ENCODE data around the gene MGLL. TPM values are rescaled to one million over a fixed set of nuclear protein-coding genes. Genes with fewer than 3 reads are reported as not detected.

Gene MGLL
- total RNA-seq, 3 donors from 2014 or later, result 212 to 515 (median 221) TPM

- TF ChIP-seq CTCF (IDR thresholded peaks at IDR 0.05), result no peak
- intact Hi-C loops (cut with DNase I, micrococcal nuclease), result no loop called here
Measured at GRCh38 chr3:127715532-127715931, 106.8 kb downstream of the MGLL start.

DNA sequence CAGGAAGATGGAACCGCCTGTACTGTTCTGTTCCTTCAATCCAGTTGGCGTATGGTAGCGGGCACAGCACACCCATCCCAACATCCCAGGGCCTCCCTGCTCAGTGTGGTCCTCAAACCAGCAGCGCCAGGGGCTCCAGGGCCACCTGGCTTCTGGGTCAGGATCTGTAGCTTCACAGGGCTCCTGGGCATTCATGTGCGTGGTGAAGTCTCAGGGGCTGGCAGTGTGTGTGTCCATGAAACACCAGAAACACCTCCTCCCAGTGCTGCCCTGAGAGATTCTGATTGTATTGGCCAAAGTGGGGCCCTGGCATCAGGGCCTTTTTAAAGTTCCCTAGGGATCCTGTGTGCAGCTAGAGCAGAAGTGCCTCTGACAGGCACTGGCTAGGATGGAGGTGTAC, 107.4 kb downstream of the MGLL start:
- no peak for ATAC-seq
- DNase-seq, result no peak
- no peaks in the 10 kb centered on the region for H3K4me1 ChIP-seq (ENCODE audit: low read depth)
- intact Hi-C loops (cut with DNase I, micrococcal nuclease), result no loop called here
- H3K36me3 ChIP-seq (ENCODE audit: low read depth), result no peaks in the 10 kb centered on the region
- no peak for TF ChIP-seq CTCF (IDR thresholded peaks at IDR 0.05)
- H3K9me3 ChIP-seq, result no peaks in the 10 kb centered on the region
- H3K4me3 ChIP-seq, result no peak overlapping the region

More at GRCh38 chr3:127715532-127715931, 106.8 kb downstream of the MGLL start:
- no peaks in the 10 kb centered on the region for H3K36me3 ChIP-seq (ENCODE audit: low read depth)
- H3K4me1 ChIP-seq (ENCODE audit: low read depth), result no peaks in the 10 kb centered on the region
- DNase-seq (no peak), ATAC-seq (no peak)
- no peaks in the 10 kb centered on the region for H3K9me3 ChIP-seq
- no peak overlapping the region for H3K4me3 ChIP-seq

DNA sequence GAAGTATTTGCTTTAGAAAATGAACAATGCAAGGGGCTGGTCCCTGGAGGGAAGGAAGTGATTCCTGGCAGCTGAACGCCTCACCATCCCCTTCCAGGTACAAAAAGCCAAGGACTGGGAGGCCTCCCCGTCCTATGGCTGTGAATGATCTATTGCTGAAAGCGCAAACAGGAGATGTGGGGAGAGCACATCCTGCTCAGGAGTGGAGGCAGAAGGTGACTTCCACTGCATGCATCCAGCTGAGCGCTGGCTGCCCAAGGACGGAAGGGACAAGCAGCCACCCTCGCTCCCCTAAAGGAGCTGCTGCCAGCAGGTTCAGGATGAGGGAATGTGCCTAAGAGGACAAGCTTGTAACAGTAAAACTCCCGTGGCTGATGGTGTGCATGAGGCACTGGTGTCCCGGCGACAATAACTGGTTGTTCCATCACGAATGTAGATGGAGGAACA, 108.2 kb downstream of the MGLL start:
- Histone ChIP-seq H3K4me1 (ENCODE audit: low read depth) (no peaks in the 10 kb centered on the region), H3K9me3 (no peaks in the 10 kb centered on the region), H3K4me3 (no peak overlapping the region), H3K36me3 (ENCODE audit: low read depth) (no peaks in the 10 kb centered on the region)
- no peak for ATAC-seq
- intact Hi-C loops (cut with DNase I, micrococcal nuclease), result no loop called here
- TF ChIP-seq CTCF (IDR thresholded peaks at IDR 0.05), result no peak
- no peak for DNase-seq

DNA sequence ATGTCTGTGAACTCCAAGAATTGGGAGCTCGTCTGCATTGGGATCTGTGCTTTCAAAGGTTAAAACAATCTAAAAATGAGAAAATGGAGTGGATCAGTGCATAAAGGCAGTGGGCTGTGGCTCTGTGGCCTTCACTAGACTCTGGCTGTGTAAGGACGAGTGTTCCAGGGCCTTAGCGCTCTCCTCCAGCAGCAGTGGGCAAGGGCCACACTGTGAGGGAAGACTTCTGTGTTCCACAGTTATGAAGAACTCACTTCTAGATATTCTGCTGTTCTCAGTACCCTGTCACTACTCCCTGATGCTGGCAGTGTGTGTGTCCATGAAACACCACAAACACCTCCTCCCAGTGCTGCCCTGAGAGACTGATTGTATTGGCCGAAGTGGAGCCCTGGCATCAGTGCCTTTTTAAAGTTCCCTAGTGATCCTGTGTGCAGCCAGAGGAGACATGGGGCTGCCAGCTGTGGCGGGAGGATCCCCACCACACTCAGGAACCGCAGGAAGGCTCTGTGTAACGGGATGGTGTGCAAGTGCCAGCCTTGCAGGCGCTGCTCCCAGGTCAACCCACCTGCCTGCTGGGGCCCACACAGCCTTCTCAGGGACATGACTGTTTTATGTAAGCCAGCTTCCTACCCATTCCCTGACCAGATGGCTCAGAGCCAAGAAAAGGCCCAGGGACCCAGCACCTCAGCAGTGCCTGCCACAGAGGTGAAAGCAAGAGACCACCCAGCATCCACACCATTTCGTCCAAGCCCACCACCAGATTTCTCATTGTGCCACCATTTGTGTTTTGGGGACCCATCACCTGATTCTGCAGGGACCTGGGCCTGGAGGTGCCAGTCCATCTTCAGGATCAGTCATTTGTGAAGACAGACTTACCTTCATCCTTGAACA, 109.2 kb downstream of the MGLL start:
- Histone ChIP-seq H3K4me3 (no peak overlapping the region), H3K36me3 (ENCODE audit: low read depth) (no peaks in the 10 kb centered on the region), H3K9me3 (no peaks in the 10 kb centered on the region), H3K4me1 (ENCODE audit: low read depth) (no peaks in the 10 kb centered on the region)
- intact Hi-C loops (cut with DNase I, micrococcal nuclease), result no loop called here
- ATAC-seq (no peak), DNase-seq (no peak)
- no peak for TF ChIP-seq CTCF (IDR thresholded peaks at IDR 0.05)

DNA sequence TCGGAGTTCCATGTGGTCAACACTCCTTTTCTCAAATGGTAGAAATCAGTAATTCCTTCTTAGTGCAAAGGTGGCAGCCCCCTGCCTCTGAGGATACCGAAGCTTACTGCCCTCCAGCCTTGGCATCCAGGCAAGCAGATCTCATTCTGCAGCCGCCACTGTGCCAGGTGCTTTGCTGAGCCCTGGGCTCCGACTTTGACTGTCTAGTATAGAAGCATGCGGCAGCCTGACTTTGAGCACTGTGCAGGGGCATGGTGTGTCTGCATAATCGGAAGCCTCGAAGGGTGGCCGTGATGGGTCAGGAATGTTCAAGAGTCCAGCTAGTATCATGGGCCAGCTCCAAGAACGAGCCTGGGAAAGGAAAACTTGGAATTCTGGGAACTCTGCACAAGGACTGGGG, 109.9 kb downstream of the MGLL start:
- DNase-seq, result no peak
- intact Hi-C loops (cut with DNase I, micrococcal nuclease), result no loop called here
- ATAC-seq, result no peak

More for the DNA sequence above, 109.9 kb downstream of the MGLL start:
- no peak for TF ChIP-seq CTCF (IDR thresholded peaks at IDR 0.05)
- Histone ChIP-seq H3K4me3 (no peak overlapping the region), H3K36me3 (ENCODE audit: low read depth) (no peaks in the 10 kb centered on the region), H3K9me3 (no peaks in the 10 kb centered on the region), H3K4me1 (ENCODE audit: low read depth) (no peaks in the 10 kb centered on the region)

Data from mucosa of descending colon (tissue), 3 donors.